ENCODE data around the gene VGF. TPM values are rescaled to one million over a fixed set of nuclear protein-coding genes. Genes with fewer than 3 reads are reported as not detected.

VGF gene
- polyA plus RNA-seq, 6 donors from 2014 or later = not detected

Other genes with a start within 250 kb of the VGF start
- gene MUC3A, start 216.0 kb downstream of the VGF start, polyA plus RNA-seq (ENCODE audit: low read depth in 6 of 6) = not detected
- not detected for gene MUC12, start 196.0 kb downstream of the VGF start, polyA plus RNA-seq (ENCODE audit: low read depth in 6 of 6)
- not detected for gene MUC17, start 145.5 kb downstream of the VGF start, polyA plus RNA-seq (ENCODE audit: low read depth in 6 of 6)
- 10 to 100 TPM in 1 of 6 donors, 1 to 10 TPM in 5; 1.0 to 17.7 (median 6.3) TPM for gene TRIM56, start 80.1 kb downstream of the VGF start, polyA plus RNA-seq (ENCODE audit: low read depth in 6 of 6)
- under 1 TPM in 1 of 6 donors, not detected in 5; 0.44 TPM for gene SERPINE1, start 38.5 kb downstream of the VGF start, polyA plus RNA-seq (ENCODE audit: low read depth in 6 of 6)
- 10 to 100 TPM in 1 of 6 donors, 1 to 10 TPM in 5; 3.7 to 10.3 (median 4.9) TPM for gene AP1S1, start 11.1 kb downstream of the VGF start, polyA plus RNA-seq (ENCODE audit: low read depth in 6 of 6)
- not detected for gene NAT16, start 14.7 kb upstream of the VGF start, polyA plus RNA-seq (ENCODE audit: low read depth in 6 of 6)
- not detected for gene MOGAT3, start 35.5 kb upstream of the VGF start, polyA plus RNA-seq (ENCODE audit: low read depth in 6 of 6)
- gene PLOD3, start 52.0 kb upstream of the VGF start, polyA plus RNA-seq (ENCODE audit: low read depth in 6 of 6) = 10 to 100 TPM; 10.2 to 16.5 (median 10.5) TPM
- gene ZNHIT1, start 52.6 kb upstream of the VGF start, polyA plus RNA-seq (ENCODE audit: low read depth in 6 of 6) = 10 to 100 TPM; 43.9 to 67.5 (median 52.4) TPM
- 1 to 10 TPM in 1 of 6 donors, under 1 TPM in 4, not detected in 1; 0.28 to 2.0 (median 0.80) TPM for gene CLDN15, start 72.2 kb upstream of the VGF start, polyA plus RNA-seq (ENCODE audit: low read depth in 6 of 6)
- 100 to 1,000 TPM; 221 to 266 (median 244) TPM for gene FIS1, start 79.5 kb upstream of the VGF start, polyA plus RNA-seq (ENCODE audit: low read depth in 6 of 6)
- 10 to 100 TPM; 12.0 to 21.5 (median 17.6) TPM for gene IFT22, start 156.2 kb upstream of the VGF start, polyA plus RNA-seq (ENCODE audit: low read depth in 6 of 6)
- gene COL26A1, start 197.3 kb upstream of the VGF start, polyA plus RNA-seq (ENCODE audit: low read depth in 6 of 6) = not detected

Measured in naive B cell (primary cell).